Measurements from ENCODE around the gene GSTM3. TPM values are rescaled to one million over a fixed set of nuclear protein-coding genes. Genes with fewer than 3 reads are reported as not detected.

GSTM3 gene
- total RNA-seq, 2 experiments from 2014 or later: not detected

GRCh38 chr1:109765483-109765815 lies 24.6 kb upstream of the GSTM3 start:
- Histone ChIP-seq H3K9me3 (ENCODE audit: low read length) (no peaks in the 10 kb centered on the region), H3K4me3 (ENCODE audit: low read depth, low read length, poor library complexity, severe bottlenecking) (no peak overlapping the region), H3K4me1 (ENCODE audit: insufficient read depth, low read length, poor library complexity, severe bottlenecking) (no peaks in the 10 kb centered on the region), H3K27ac (ENCODE audit: low read depth, low read length, poor library complexity, severe bottlenecking) (no peak overlapping the region), H3K4me2 (ENCODE audit: low read length) (no peak overlapping the region), H4K20me1 (ENCODE audit: insufficient read depth, low read length) (no peaks in the 10 kb centered on the region), H3K79me2 (ENCODE audit: insufficient read depth, low read depth, low read length) (no peaks in the 10 kb centered on the region), H3K9me2 (ENCODE audit: insufficient read depth, low read length) (no peaks in the 10 kb centered on the region), H2AFZ (ENCODE audit: low read length) (no peak overlapping the region), H3K36me3 (ENCODE audit: insufficient read depth, low read length) (no peaks in the 10 kb centered on the region)
- BruUV-seq (replicated peaks): no TSS peak
- intact Hi-C loops (cut with micrococcal nuclease; ENCODE audit: unreplicated experiment): no loop called here
- TF ChIP-seq, protein P1, sequence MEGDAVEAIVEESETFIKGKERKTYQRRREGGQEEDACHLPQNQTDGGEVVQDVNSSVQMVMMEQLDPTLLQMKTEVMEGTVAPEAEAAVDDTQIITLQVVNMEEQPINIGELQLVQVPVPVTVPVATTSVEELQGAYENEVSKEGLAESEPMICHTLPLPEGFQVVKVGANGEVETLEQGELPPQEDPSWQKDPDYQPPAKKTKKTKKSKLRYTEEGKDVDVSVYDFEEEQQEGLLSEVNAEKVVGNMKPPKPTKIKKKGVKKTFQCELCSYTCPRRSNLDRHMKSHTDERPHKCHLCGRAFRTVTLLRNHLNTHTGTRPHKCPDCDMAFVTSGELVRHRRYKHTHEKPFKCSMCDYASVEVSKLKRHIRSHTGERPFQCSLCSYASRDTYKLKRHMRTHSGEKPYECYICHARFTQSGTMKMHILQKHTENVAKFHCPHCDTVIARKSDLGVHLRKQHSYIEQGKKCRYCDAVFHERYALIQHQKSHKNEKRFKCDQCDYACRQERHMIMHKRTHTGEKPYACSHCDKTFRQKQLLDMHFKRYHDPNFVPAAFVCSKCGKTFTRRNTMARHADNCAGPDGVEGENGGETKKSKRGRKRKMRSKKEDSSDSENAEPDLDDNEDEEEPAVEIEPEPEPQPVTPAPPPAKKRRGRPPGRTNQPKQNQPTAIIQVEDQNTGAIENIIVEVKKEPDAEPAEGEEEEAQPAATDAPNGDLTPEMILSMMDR (conservative IDR thresholded peaks at IDR 0.05; ENCODE audit: low read length): no peak
- POLR2A ChIA-PET: interaction anchor here (0.6 kb wide), 1 partner anchor 109 kb away, joined by 3 read pairs; no protein-coding TSS in a partner anchor
- DNase-seq (ENCODE audit: low spot score): no peak
- CTCF ChIA-PET (ENCODE audit: unreplicated experiment): interaction anchor here (0.6 kb wide), 1 partner anchor 219 kb away, joined by 3 read pairs; no protein-coding TSS in a partner anchor

DNA sequence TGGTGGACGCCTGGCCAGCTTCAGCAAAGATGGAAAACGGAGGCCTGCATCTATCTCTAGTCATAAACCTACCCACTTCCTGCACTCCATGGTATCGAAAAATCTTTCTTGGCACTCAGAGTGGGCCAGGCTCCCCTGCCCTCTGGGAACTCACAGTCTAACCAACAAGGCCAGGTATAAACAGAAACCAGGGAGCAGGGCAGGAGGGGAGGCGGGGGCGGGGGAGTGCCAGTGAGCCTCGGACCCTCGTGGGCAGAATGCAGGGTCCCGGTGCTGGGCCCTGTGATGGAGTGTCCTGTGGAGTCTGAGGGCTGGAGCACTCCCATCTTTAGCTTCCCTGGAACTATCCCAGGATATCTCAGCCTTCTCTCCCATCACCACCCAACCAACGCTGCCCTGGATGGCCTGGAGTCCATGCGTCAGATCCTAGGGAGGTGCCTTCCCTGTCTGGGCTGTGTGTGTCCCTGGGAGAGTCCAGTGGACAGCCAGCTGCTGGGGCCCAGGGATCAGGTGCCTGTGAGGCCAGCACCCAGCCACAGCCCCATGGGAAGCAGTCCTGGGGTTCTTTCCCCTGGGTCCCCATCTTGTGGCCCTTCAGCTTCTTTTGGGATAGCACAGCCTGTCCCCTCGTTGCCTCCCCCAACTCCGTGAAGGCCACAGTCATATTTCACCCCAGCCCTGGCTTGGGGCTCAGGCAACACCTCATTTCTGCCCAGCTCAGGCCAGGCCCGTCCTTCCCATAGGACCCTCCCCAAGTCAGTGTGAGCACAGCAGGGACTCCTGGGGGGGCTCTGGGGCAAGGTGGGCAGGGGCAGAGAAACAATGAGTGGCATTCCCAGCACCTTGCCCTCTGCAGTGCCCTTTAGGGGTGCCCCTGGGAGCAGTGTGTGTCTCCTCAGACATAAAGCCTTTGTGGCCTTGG lies 24.0 kb upstream of the GSTM3 start:
- DNase-seq (ENCODE audit: low spot score): no peak
- intact Hi-C loops (cut with micrococcal nuclease; ENCODE audit: unreplicated experiment): no loop called here
- no peaks in the 10 kb centered on the region for H4K20me1 ChIP-seq (ENCODE audit: insufficient read depth, low read length)
- no peak for TF ChIP-seq EZH2phosphoT487 (IDR thresholded peaks at IDR 0.05; ENCODE audit: borderline replicate concordance, low read depth, low read length)
- H3K4me2 ChIP-seq (ENCODE audit: low read length): no peak overlapping the region
- ChIA-PET POLR2A (interaction anchor here (0.6 kb wide), 1 partner anchor 35 kb away, joined by 4 read pairs; no protein-coding TSS in a partner anchor), CTCF (ENCODE audit: unreplicated experiment) (interaction anchor here (0.6 kb wide), 1 partner anchor 219 kb away, joined by 3 read pairs; no protein-coding TSS in a partner anchor)
- H3K27ac ChIP-seq (ENCODE audit: low read depth, low read length, poor library complexity, severe bottlenecking): no peak overlapping the region
- H3K9me3 ChIP-seq (ENCODE audit: low read length): no peaks in the 10 kb centered on the region
- no peak overlapping the region for H2AFZ ChIP-seq (ENCODE audit: low read length)
- H3K4me1 ChIP-seq (ENCODE audit: insufficient read depth, low read length, poor library complexity, severe bottlenecking): no peaks in the 10 kb centered on the region
- no peak overlapping the region for H3K4me3 ChIP-seq (ENCODE audit: low read depth, low read length, poor library complexity, severe bottlenecking)
- H3K36me3 ChIP-seq (ENCODE audit: insufficient read depth, low read length): no peaks in the 10 kb centered on the region
- H3K79me2 ChIP-seq (ENCODE audit: insufficient read depth, low read depth, low read length): no peaks in the 10 kb centered on the region
- BruUV-seq (replicated peaks): no TSS peak
- no peaks in the 10 kb centered on the region for H3K9me2 ChIP-seq (ENCODE audit: insufficient read depth, low read length)

DNA sequence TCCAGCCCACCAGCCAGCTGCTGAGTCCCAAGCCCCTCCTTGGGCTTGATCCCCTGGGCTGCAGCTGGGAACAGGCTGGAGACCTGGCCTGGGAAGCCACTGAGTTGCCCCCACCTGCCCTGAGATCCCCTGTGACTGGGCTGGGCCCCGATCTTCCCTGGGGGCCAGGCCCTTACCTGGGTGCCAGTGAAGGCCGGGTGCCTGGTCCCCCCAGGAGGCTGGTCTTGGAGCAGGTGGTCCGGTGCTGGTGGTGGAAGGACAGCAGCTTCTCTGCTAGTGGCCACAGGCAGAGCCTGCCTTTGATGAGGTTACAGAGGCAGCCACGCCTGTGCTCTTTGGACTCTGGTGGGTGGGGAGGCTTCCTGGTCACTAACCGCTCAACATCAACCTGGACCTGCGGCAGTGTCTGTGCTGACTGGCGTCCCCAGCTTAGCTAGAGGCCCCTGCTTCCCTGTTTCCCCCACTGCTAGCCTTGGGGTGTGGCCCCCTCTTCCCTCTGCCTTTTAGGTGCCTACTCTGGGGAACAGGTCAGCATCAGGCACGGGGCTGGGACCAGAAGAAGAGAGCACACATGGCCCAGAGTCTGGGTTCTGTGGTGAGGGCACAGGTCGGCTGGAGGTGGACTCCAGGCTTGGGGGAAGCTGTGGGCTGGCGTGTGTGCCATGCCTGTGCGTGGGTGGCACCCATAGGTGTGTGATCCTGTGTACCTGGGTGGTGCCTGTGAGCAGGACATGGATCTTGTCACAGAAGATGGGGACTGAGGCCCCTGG lies 23.0 kb upstream of the GSTM3 start, which contains the start of gene EPS8L3:
Gene EPS8L3 (minus strand): TSS at position 278 of the 770 bp plus-strand sequence. CDS start 2,174 bp downstream, outside the sequence.
- H3K9me2 ChIP-seq (ENCODE audit: insufficient read depth, low read length): no peaks in the 10 kb centered on the region
- BruUV-seq (replicated peaks): no TSS peak
- no peaks in the 10 kb centered on the region for H3K36me3 ChIP-seq (ENCODE audit: insufficient read depth, low read length)
- H4K20me1 ChIP-seq (ENCODE audit: insufficient read depth, low read length): no peaks in the 10 kb centered on the region
- no peak within 1 kb of the TSS for H3K4me2 ChIP-seq (ENCODE audit: low read length)
- H3K4me1 ChIP-seq (ENCODE audit: insufficient read depth, low read length, poor library complexity, severe bottlenecking): no peaks in the 10 kb centered on the region
- no peaks in the 10 kb centered on the region for H3K9me3 ChIP-seq (ENCODE audit: low read length)
- H3K79me2 ChIP-seq (ENCODE audit: insufficient read depth, low read depth, low read length): no peaks in the 10 kb centered on the region
- H3K27ac ChIP-seq (ENCODE audit: low read depth, low read length, poor library complexity, severe bottlenecking): no peak within 1 kb of the TSS
- ChIA-PET CTCF (ENCODE audit: unreplicated experiment) (interaction anchor here (0.8 kb wide), 1 partner anchor 11 kb away, joined by 3 read pairs; no protein-coding TSS in a partner anchor), POLR2A (interaction anchor here (0.6 kb wide), 1 partner anchor 36 kb away, joined by 4 read pairs; no protein-coding TSS in a partner anchor)
- no peak within 1 kb of the TSS for H2AFZ ChIP-seq (ENCODE audit: low read length)
- H3K4me3 ChIP-seq (ENCODE audit: low read depth, low read length, poor library complexity, severe bottlenecking): no peak within 1 kb of the TSS
- DNase-seq (ENCODE audit: low spot score): no peak
- TF ChIP-seq, protein P1 (conservative IDR thresholded peaks at IDR 0.05; ENCODE audit: low read length): no peak
- TF ChIP-seq EZH2phosphoT487 (IDR thresholded peaks at IDR 0.05; ENCODE audit: borderline replicate concordance, low read depth, low read length): no peak
- intact Hi-C loops (cut with micrococcal nuclease; ENCODE audit: unreplicated experiment): no loop called here

All from OCI-LY7 (cell line).